ENCODE data around the gene TSPAN14.

TSPAN14 gene

GRCh38 chr10:80409121-80409520 is 45.0 kb upstream of the TSPAN14 start:
- in situ Hi-C loops (cut with MboI; ENCODE audit: low pct_unique_long_range_greater_than_20kb, low sequenced_read_pairs, unreplicated experiment) = no loop called here
- TF ChIP-seq CTCF (IDR thresholded peaks at IDR 0.05; ENCODE audit: extremely low read depth, insufficient read depth, missing control alignments) = no peak
- no peak for DNase-seq (ENCODE audit: low spot score)

DNA sequence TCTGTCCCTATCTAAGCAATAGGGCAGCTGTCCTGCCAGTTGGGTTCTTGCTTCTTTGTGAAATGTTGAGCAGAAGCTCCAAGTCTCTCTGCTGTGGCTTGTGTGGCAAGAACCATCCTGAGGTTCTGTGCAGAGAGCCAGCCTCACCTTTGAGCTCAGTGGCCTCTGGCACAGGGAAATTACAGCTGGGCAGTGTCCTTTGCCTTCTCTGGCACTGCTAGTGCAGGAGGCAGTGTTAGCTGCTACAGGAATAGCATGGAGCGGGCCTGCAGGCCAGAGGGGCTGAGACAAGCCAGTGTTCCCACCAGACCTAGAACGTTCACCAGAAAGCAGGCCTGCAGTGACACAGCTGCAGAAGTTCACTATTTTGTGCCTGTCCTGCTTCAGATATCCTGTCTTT is 44.0 kb upstream of the TSPAN14 start:
- in situ Hi-C loops (cut with MboI; ENCODE audit: low pct_unique_long_range_greater_than_20kb, low sequenced_read_pairs, unreplicated experiment) = no loop called here
- DNase-seq (ENCODE audit: low spot score) = no peak
- TF ChIP-seq CTCF (IDR thresholded peaks at IDR 0.05; ENCODE audit: extremely low read depth, insufficient read depth, missing control alignments) = no peak

GRCh38 chr10:80410578-80411145 is 43.4 kb upstream of the TSPAN14 start:
- no peak for TF ChIP-seq CTCF (IDR thresholded peaks at IDR 0.05; ENCODE audit: extremely low read depth, insufficient read depth, missing control alignments)
- DNase-seq (ENCODE audit: low spot score) = no peak
- in situ Hi-C loops (cut with MboI; ENCODE audit: low pct_unique_long_range_greater_than_20kb, low sequenced_read_pairs, unreplicated experiment) = no loop called here

GRCh38 chr10:80411267-80411668 is 42.8 kb upstream of the TSPAN14 start:
- no peak for DNase-seq (ENCODE audit: low spot score)
- TF ChIP-seq CTCF (IDR thresholded peaks at IDR 0.05; ENCODE audit: extremely low read depth, insufficient read depth, missing control alignments) = no peak
- in situ Hi-C loops (cut with MboI; ENCODE audit: low pct_unique_long_range_greater_than_20kb, low sequenced_read_pairs, unreplicated experiment) = no loop called here

DNA sequence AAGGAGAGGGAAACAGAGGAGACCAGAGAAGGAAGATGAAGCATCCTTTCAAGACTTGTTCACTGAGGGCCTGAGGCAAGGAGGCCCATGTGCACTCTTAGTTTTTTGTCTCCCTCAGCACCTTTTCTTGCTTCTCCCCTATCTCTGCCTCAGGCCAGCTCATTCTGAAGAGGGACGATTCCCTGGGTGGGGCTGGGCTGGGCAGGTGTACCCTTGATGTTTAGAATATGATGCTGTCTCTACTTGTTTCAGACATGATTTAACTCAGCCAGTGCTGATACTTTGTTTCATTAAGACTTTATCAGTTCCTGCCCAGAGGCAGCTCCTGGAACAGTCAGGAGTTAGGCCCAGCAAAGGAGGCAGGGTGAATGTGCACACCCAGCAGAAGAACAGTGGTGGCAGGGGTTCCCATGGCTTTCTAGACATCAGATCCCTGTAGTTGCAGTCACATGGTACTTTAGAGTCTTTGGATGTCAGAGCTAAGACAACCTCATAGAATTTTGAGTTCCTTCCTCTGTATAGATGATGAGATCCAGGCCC is 42.4 kb upstream of the TSPAN14 start:
- TF ChIP-seq CTCF (IDR thresholded peaks at IDR 0.05; ENCODE audit: extremely low read depth, insufficient read depth, missing control alignments) = no peak
- in situ Hi-C loops (cut with MboI; ENCODE audit: low pct_unique_long_range_greater_than_20kb, low sequenced_read_pairs, unreplicated experiment) = no loop called here
- DNase-seq (ENCODE audit: low spot score) = no peak

GRCh38 chr10:80412486-80412885 is 41.6 kb upstream of the TSPAN14 start:
- no peak for TF ChIP-seq CTCF (IDR thresholded peaks at IDR 0.05; ENCODE audit: extremely low read depth, insufficient read depth, missing control alignments)
- in situ Hi-C loops (cut with MboI; ENCODE audit: low pct_unique_long_range_greater_than_20kb, low sequenced_read_pairs, unreplicated experiment) = no loop called here
- DNase-seq (ENCODE audit: low spot score) = no peak
